Parathyroid adenoma (tissue), 2 donors: ENCODE data around the gene GNPDA2.

Experiments used
- H2AFZ ChIP-seq: fragments of 300-600 bp; sonication (generic); one replicate; pipeline ENCODE4 v1.7.0; 2017; ENCODE audit warnings: antibody characterized with exemption, mild to moderate bottlenecking
- H3K27ac ChIP-seq: fragments of 300-600 bp; sonication (generic); one replicate; pipeline ENCODE4 v1.7.0; 2017
- H3K27me3 ChIP-seq: fragments of 300-600 bp; sonication (generic); one replicate; pipeline ENCODE4 v1.7.0; 2017; ENCODE audit warnings: low read length; ENCODE audit not compliant: control insufficient read depth, insufficient read depth
- H3K36me3 ChIP-seq: fragments of 300-600 bp; sonication (generic); one replicate; pipeline ENCODE4 v1.7.0; 2017; ENCODE audit warnings: low read length; ENCODE audit not compliant: control insufficient read depth, insufficient read depth
- H3K4me1 ChIP-seq: fragments of 300-600 bp; sonication (generic); one replicate; pipeline ENCODE4 v1.7.0; 2017; ENCODE audit warnings: control low read depth
- H3K4me2 ChIP-seq: fragments of 300-600 bp; sonication (generic); one replicate; pipeline ENCODE4 v1.7.0; 2017; ENCODE audit warnings: low read length
- H3K4me3 ChIP-seq: fragments of 300-600 bp; sonication (generic); one replicate; pipeline ENCODE4 v1.7.0; 2017; ENCODE audit warnings: low read depth, low read length
- H3K79me2 ChIP-seq: fragments of 300-600 bp; sonication (generic); one replicate; pipeline ENCODE4 v1.7.0; 2017; ENCODE audit warnings: control low read depth
- H3K9ac ChIP-seq: fragments of 300-600 bp; sonication (generic); one replicate; pipeline ENCODE4 v1.7.0; 2017; ENCODE audit warnings: mild to moderate bottlenecking
- H3K9me3 ChIP-seq: fragments of 300-600 bp; sonication (generic); one replicate; pipeline ENCODE4 v1.7.0; 2017; ENCODE audit warnings: low read length; ENCODE audit not compliant: control insufficient read depth
- TF ChIP-seq, protein P1 (sequence below): fragments of 300-600 bp; sonication (generic); IDR thresholded peaks from one replicate; pipeline ENCODE4 v1.7.0; 2017; ENCODE audit warnings: antibody characterized with exemption, mild to moderate bottlenecking
- donor health status: primary hyperparathyroidism.

The GNPDA2 gene

DNA sequence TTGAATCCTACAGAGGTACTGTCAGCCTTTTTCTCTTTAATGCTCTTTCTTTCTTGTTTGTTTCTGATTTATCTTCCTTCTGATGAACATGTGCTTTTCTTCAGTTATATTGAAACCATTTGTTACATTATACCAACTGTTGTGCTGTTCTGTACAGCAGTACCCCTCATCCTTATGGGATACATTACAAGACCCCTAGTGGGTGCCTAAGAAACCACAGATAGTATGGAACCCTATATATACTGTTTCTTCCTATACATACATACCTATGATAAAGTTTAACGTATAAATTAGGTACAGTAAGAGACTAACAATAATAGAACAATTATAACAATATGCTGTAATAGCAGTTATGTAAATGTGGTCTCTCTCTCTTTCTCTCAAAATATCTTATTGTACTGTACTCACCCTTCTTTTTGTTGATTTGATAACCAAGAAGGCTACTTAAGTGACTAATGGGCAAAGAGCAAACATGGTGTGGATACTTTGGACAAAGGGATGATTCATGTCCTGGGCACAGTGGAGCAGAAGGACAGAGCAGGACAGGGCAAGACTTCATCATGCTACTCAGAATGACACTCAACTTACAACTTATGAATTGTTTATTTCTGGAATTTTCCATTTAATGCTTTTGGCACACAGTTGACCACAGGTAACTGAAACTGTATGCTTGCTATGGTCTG lies 64.3 kb downstream of the GNPDA2 start:
- Histone ChIP-seq H3K4me3 (no peak overlapping the region), H3K4me1 (no peaks in the 10 kb centered on the region), H3K4me2 (no peak overlapping the region), H3K27ac (no peak overlapping the region), H3K9ac (no peak overlapping the region), H3K36me3 (no peaks in the 10 kb centered on the region), H2AFZ (no peak overlapping the region), H3K79me2 (no peaks in the 10 kb centered on the region), H3K27me3 (no peaks in the 10 kb centered on the region), H3K9me3 (no peaks in the 10 kb centered on the region)
- TF ChIP-seq, protein P1, sequence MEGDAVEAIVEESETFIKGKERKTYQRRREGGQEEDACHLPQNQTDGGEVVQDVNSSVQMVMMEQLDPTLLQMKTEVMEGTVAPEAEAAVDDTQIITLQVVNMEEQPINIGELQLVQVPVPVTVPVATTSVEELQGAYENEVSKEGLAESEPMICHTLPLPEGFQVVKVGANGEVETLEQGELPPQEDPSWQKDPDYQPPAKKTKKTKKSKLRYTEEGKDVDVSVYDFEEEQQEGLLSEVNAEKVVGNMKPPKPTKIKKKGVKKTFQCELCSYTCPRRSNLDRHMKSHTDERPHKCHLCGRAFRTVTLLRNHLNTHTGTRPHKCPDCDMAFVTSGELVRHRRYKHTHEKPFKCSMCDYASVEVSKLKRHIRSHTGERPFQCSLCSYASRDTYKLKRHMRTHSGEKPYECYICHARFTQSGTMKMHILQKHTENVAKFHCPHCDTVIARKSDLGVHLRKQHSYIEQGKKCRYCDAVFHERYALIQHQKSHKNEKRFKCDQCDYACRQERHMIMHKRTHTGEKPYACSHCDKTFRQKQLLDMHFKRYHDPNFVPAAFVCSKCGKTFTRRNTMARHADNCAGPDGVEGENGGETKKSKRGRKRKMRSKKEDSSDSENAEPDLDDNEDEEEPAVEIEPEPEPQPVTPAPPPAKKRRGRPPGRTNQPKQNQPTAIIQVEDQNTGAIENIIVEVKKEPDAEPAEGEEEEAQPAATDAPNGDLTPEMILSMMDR = no peak

DNA sequence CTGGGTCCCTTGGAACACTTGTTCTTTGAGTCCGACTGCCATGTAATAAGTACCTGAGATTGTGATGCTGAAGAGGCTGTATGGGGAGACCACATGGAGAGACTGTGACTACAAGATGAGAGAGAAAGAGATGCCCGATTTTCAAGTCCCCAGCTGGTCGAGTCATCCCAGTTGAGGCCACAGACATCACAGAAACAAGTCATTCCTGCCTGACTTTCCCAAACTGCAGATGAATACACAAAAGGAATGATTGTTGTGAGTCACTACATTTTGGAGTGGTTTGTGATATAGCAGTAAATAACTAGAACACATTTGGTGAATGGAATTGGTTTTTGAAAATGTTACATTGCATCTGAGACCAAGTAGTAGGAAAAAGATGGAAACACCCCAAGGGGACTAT lies 66.0 kb downstream of the GNPDA2 start:
- Histone ChIP-seq H3K27me3 (no peaks in the 10 kb centered on the region), H3K9me3 (no peaks in the 10 kb centered on the region), H3K27ac (no peak overlapping the region), H3K79me2 (no peaks in the 10 kb centered on the region), H3K9ac (no peak overlapping the region), H3K4me1 (no peaks in the 10 kb centered on the region), H3K4me3 (no peak overlapping the region), H2AFZ (no peak overlapping the region), H3K4me2 (no peak overlapping the region), H3K36me3 (no peaks in the 10 kb centered on the region)
- TF ChIP-seq, protein P1 = no peak

DNA sequence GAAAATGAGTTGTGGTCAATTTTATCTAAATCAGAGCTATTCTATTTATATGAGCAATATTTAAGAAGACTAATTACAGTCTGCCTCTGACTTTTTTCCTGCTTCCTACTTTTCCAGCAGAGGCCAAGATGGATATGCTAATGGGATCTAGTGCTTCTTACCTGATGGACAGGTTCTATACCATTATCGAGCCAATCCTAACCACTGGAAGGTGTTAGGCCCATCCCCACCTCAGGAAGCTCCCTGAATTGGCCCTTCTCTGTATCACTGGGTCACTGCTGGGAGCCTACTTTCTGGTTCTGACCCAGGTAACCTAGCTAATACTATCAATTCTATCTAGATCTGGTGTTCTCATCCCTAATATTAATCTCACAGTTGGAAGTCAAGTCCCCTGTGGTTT lies 74.4 kb downstream of the GNPDA2 start:
- H3K79me2 ChIP-seq = no peaks in the 10 kb centered on the region
- no peak overlapping the region for H3K4me2 ChIP-seq
- TF ChIP-seq, protein P1 = no peak
- H3K4me3 ChIP-seq = no peak overlapping the region
- H3K27ac ChIP-seq = no peak overlapping the region
- H3K9me3 ChIP-seq = no peaks in the 10 kb centered on the region
- H3K36me3 ChIP-seq = no peaks in the 10 kb centered on the region
- no peak overlapping the region for H3K9ac ChIP-seq
- no peaks in the 10 kb centered on the region for H3K27me3 ChIP-seq
- H2AFZ ChIP-seq = no peak overlapping the region
- no peaks in the 10 kb centered on the region for H3K4me1 ChIP-seq
